Hippocampal formation (tissue), 2 donors: ENCODE results near the gene PHACTR3.

Experiments
- DNase-seq, 2 donors: peaks; one replicate each; lab custom pipeline; 2025; lab: John Stamatoyannopoulos, UW

The PHACTR3 gene

DNA sequence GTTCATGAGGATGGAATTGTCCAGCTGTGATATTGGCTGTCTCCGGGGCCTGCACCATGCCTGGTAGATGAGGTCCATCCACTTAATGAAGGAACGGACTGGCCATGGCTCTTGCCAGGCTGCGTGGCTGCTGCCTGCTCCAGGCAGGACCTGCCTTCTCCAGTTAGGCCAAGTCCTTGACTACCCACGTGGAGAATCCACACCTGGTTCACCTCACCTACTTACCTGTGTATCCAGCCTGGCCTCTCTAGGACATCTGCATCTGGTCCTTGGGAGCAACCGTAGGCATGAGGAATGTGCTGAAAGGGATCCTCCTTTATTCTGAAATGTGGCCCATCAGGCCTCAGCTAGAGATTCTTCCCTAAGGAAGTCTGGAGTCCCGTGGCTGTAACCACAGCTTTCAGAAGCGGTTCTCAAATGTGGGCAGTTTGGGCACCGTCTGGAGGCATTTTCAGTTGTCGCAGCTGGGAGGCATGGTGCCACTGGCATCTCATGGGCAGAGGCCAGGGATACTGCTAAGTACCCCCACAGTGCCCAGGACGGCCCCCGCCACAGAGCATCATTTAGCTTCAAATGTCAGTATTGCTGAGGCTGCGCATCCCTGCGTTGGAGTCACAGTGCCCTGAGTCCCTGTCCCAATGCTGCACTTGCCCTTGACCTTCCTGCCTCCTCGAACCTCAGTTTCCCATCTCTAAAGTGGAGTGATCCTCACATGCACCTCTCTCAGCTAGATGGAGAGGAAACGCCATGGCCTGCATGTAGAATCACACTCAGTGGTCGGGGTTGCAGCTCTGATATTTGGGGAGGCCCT, 67.5 kb downstream of the PHACTR3 start:
- no peak for DNase-seq

DNA sequence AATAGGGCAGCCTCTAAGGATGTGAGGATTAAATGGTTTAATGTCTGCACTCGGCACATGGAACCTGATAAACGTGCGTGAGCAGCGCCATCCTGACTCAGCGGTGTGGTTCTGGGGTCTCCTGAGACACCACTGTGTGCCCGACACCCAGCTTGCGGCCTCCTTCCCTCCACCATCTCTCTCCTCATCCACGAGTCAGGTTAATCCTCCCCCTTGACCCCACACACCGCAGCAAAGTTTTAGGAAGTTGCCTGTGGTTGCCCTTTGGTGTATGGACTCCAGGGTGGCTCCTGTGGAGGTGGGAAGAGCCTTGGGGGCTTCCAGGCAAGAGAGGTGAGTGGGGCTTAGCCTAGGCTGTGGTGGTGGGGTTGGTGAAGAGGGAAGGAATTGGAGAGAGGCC, 68.2 kb downstream of the PHACTR3 start:
- no peak for DNase-seq

DNA sequence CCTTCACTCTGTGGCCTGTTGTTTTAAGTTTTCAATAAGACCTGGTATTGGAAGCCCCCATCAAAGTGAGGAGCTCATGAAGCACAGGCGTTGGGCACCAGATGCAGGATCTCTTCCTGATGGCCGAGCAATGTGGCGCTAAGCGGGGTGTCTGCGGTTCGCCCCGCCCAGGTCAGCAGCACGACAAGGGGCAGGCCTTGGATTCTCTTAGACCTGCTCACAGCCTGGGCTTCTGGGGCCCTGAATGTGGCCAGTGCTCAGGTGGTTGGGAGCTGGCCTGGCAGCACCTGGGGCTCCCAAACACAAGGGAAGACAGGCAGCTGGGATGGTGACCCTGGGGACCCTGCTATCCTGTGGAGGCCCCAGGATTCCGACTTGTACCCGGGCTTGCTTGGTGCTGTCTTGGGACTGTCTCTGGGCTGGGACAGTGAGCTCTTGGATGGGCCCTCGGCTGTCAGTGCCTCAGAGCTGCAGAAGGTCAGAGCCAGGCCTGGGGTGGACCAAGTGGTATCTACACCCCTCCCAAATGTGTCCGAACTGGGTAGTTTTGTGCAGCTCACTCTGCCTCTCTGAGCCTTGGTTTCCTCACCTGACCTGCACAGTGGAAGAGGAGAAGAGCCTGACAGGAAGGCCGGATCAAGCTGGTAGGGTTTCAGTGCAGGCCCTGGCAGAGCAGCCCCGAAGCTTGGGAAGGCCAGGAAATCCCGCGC, 69.1 kb downstream of the PHACTR3 start:
- no peak for DNase-seq

DNA sequence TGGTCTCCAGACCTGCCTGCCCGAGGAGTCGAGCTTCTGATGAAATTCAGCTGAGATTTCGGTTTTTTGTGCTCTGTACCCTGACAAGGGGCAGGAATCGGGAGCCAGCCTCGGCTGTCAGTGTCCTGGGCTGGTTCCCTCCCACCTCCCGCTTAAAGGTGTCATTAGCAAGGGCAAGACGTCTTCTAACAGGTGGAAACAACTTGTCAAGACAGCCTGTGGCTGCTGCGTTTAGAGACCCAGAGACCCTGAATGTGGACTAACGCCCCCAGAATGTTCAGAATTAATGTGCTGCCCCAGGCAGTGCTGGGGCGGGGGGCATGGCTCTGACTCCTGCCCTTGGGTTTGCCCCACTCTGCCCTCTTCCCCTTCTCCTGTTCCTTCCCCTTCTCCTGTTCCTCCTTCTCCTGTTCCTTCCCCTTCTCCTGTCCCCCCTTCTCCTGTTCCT, 69.7 kb downstream of the PHACTR3 start:
- DNase-seq: no peak

DNA sequence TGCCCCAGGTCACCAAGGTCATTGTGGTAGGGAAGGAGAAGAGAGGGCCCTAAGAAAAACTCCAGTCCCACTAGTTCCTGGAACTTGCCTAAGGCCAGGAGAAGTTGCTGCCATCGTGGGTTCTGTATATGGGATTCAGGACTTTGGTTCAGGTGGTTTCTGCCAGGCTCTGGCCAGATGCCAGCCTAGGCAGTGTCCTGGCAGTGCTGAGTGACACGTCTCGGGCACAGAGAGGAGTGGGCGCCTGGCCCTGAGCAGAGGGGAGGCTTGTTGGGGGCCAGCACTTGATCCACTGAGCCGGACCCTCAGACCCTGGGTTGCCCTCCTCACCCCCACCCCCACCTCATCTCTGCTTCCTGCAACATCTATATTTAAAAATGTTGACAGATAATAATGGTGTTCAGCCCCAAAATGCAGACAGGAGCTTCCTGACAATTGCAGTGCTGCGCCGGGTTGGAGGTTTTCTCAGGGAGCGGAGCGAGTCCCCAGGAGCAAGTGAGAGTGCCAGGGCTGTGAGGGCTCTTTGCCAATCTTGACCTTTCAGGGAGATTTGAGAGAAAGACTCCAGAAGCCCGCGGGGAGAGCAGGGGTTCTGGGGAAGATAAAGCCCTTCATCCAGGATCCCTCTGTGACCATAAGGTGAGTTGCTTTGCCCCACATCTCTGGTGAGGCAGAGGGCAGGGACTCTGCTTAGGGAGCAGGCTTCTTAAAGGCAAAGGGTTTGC, 71.9 kb downstream of the PHACTR3 start:
- no peak for DNase-seq

DNA sequence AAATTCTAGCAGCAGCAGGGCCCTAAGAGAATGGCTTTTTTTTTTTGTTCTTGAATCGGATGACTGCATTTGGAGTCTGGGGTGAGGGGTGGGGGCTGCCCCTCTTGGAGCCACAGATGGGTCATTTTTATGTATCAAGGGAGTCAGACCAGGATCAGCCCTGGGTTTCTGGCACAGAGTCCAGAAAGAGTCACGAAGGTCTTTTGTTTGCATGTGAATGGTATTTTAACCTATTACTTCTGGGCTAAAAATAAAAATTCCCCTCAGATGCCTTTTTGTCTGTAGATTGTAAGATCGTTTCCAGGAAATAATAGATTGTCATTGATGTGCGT, 72.5 kb downstream of the PHACTR3 start:
- no peak for DNase-seq

DNA sequence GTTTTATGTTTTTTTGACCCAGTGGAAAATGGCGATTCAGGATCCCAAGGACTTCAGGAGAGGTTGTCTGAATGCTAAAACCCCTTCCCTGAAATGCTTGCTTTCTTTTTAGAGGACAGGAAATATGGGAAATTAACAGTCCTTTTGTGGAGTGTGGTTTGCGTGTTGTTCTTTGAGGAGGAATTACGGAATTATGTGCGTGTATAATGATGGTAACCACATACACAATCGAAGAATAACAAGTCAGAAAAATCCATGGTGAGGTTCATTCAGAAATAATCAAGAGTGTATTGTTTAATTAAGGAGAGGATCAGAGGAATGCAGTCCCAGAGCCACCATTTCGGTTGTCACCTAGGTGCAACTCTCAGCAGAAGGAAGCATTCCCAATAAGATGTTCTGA, 73.2 kb downstream of the PHACTR3 start:
- no peak for DNase-seq

- peak in 1 of 2 donors; percentile 28 for DNase-seq
These were observed 73.9 kb downstream of the PHACTR3 start for GRCh38 chr20:59678288-59678687.

DNA sequence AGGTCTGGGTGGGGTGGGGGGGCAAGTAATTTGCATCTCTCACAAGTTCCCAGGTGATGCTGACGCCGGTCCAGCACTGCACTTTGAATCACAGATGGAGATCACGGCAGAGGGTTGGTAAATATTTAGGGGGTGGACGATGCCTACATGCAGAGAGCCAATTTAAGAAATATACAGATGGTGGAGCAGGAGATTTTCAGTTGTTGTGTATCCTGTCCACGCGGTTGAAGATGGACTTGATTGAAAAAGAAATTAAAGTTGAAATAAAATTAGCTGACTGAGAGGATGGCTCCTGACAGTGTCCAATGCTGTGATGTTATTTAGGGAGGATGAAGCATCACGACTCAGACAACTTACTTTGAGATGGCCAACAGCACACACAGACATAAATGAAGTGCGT, 74.6 kb downstream of the PHACTR3 start:
- no peak for DNase-seq

DNA sequence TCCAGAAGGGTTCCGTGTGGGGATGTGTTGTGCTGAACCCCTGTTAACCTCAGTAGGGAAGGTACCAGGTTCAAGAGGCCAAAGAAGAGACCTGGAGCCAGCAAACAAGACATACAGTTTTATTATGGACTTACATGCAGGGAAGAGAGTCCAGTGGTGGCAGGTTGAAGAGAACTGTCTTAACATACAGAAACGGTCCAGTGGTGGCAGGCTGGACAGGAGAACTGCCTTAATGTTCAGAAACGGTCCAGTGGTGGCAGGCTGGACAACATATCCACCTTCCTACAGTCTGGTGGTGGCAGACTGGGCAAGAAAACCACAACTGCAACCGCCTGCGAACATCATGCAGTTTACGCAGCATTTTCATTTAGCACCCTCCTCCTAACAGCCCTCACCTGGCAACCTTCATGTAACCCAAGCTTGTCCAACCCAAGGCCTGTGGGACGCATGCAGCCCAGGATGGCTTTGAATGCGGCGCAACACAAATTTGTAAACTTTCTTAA, 75.9 kb downstream of the PHACTR3 start:
- no peak for DNase-seq

DNA sequence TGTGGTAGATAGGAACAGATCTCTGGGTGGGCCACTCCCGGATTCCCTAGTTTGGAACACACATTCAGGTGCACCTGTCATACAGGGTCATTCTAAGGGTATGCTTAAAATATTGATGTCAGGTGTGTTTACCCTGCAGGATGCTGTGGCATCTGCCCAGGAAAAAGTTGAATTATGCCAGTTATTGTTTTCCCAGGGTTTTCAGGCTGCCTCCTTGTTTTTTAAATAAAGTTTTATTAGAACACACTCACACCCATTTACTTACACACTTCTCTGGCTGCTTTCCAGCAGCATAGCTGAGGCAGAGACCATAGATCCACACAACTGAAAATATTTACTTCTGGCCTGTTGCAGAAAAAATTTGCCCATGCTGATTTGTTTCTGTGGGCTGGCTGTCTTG, 76.5 kb downstream of the PHACTR3 start:
- no peak for DNase-seq

DNA sequence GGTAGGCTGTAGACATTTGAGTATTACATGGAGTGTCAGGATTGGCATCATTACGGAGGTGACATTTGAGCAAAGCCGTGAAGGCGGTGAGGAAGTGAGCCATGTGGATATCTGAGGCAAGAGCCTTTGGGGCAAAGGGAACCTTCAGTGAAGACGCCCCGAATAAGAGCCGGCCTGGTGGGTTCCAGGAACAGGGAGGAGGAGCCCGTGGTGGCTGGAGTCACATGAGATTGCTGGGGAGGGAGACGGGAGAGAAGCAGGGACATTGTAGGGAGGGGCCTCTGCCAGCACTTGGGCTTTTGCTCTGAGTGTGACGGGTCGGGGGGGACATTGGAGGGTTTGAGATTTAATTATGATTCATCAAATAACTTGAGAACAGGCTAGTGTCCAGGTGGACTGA, 78.3 kb downstream of the PHACTR3 start:
- DNase-seq: no peak

- DNase-seq: no peak
These were observed 78.8 kb downstream of the PHACTR3 start for GRCh38 chr20:59683181-59683580.

GRCh38 chr20:59684685-59685242, 80.4 kb downstream of the PHACTR3 start:
- DNase-seq: no peak

- DNase-seq: no peak
These were observed 82.3 kb downstream of the PHACTR3 start for GRCh38 chr20:59686404-59687346.

- no peak for DNase-seq
These were observed 84.0 kb downstream of the PHACTR3 start for GRCh38 chr20:59688356-59688755.

GRCh38 chr20:59688999-59689398, 84.7 kb downstream of the PHACTR3 start:
- DNase-seq: peak in 1 of 2 donors; percentile 38

- no peak for DNase-seq
These were observed 85.8 kb downstream of the PHACTR3 start for GRCh38 chr20:59690101-59690500.

GRCh38 chr20:59690976-59691375, 86.6 kb downstream of the PHACTR3 start:
- no peak for DNase-seq

DNA sequence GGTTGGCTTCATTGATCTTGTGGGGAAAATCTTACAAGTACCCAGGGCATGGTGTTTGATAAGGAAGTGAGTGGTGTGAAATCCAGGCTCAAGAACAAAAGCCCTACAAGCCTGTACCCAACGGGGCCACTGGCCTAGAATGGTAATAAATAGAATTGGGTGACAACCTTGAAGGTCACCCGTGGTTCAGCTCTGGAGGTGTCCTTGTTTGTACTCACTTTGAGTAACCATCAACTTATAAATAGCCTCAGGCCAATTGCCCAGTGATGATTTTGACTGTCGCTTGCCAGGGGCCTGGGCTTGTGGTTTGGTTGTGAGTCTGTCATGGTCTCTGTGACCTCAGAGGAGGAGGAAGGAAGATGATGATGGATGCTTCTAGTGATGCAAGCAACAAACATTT, 87.8 kb downstream of the PHACTR3 start:
- no peak for DNase-seq

DNA sequence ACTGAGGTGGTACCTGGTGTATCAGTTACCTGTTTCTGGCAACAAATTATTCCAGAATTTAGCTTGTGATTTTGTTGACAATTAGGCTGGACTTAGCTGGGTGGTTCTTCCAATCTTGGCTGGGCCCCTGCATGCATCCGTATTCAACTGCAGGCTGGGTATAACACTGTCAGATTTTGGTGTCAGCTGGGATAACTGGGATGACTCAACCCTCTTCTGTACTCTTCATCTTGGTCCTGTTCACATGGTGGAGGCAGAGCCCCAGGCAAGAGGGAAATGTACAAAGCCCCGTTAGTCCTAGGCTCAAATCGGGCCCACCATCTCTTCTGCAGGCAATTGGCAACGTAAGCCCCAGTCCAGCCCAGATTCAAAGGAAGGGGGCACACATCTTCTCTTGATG, 89.2 kb downstream of the PHACTR3 start:
- DNase-seq: no peak
